H9 (cell line): ENCODE measurements around the gene KLK10. TPM values are rescaled to one million over a fixed set of nuclear protein-coding genes. Genes with fewer than 3 reads are reported as not detected.
A peak's percentile ranks its signal among the peaks of the same experiment; 100 is the strongest.

Source experiments
- DNase-seq: peaks from one replicate; pipeline ENCODE4 v3.0.0-alpha.2; 2017
- H2AFZ ChIP-seq: one replicate; pipeline ENCODE4 v1.6.1; 2013; ENCODE audit warnings: mild to moderate bottlenecking, low read length, control low read depth, moderate library complexity
- H2AK5ac ChIP-seq: 2 replicates; pipeline ENCODE4 v1.6.1; 2013; ENCODE audit warnings: low read length, control low read depth, mixed read lengths; ENCODE audit not compliant: insufficient read length
- H2BK120ac ChIP-seq: one replicate; pipeline ENCODE4 v1.6.1; 2013; ENCODE audit warnings: low read depth, mild to moderate bottlenecking, low read length, control low read depth, inconsistent platforms; ENCODE audit not compliant: poor library complexity, severe bottlenecking
- H2BK12ac ChIP-seq: 2 replicates; pipeline ENCODE4 v1.6.1; 2013; ENCODE audit warnings: low read length, control low read depth, mixed read lengths, low read depth; ENCODE audit not compliant: insufficient read length
- H2BK15ac ChIP-seq: 2 replicates; pipeline ENCODE4 v1.6.1; 2013; ENCODE audit warnings: low read depth, low read length, control low read depth
- H2BK20ac ChIP-seq: one replicate; pipeline ENCODE4 v1.6.1; 2013; ENCODE audit warnings: low read depth, mild to moderate bottlenecking, low read length, control low read depth, inconsistent platforms; ENCODE audit not compliant: poor library complexity, severe bottlenecking
- H2BK5ac ChIP-seq: 2 replicates; pipeline ENCODE4 v1.6.1; 2013; ENCODE audit warnings: low read length, control low read depth, mixed read lengths; ENCODE audit not compliant: insufficient read length
- H3K14ac ChIP-seq: 2 replicates; pipeline ENCODE4 v1.6.1; 2013; ENCODE audit warnings: low read length, control low read depth; ENCODE audit not compliant: insufficient read depth
- H3K18ac ChIP-seq: 2 replicates; pipeline ENCODE4 v1.6.1; 2013; ENCODE audit warnings: low read depth, mild to moderate bottlenecking, mixed read lengths, low read length, control low read depth; ENCODE audit not compliant: insufficient read length
- H3K23ac ChIP-seq: 2 replicates; pipeline ENCODE4 v1.6.1; 2013; ENCODE audit warnings: low read length, control low read depth, mixed read lengths, low read depth; ENCODE audit not compliant: insufficient read length
- H3K23me2 ChIP-seq: 2 replicates; pipeline ENCODE4 v1.6.1; 2013; ENCODE audit warnings: low read depth, mild to moderate bottlenecking, mixed read lengths, low read length, control low read depth; ENCODE audit not compliant: insufficient read length, poor library complexity, severe bottlenecking
- H3K27ac ChIP-seq: 2 replicates; pipeline ENCODE4 v1.5.1; 2013; ENCODE audit warnings: low read length, control low read depth, mixed read lengths, low read depth; ENCODE audit not compliant: insufficient read length
- H3K27me3 ChIP-seq: 2 replicates; pipeline ENCODE4 v1.6.1; 2013; ENCODE audit warnings: low read length, control low read depth, inconsistent platforms; ENCODE audit not compliant: insufficient read depth
- H3K4ac ChIP-seq: 2 replicates; pipeline ENCODE4 v1.6.1; 2013; ENCODE audit warnings: low read depth, mild to moderate bottlenecking, control low read depth, inconsistent platforms, low read length, moderate library complexity
- H3K4me1 ChIP-seq: 2 replicates; pipeline ENCODE4 v1.6.1; 2013; ENCODE audit warnings: low read length, control low read depth, inconsistent platforms; ENCODE audit not compliant: insufficient read depth
- H3K4me2 ChIP-seq: 2 replicates; pipeline ENCODE4 v1.6.1; 2013; ENCODE audit warnings: low read length, control low read depth, mixed read lengths; ENCODE audit not compliant: insufficient read length, insufficient read depth
- H3K56ac ChIP-seq: 2 replicates; pipeline ENCODE4 v1.6.1; 2013; ENCODE audit warnings: low read depth, mild to moderate bottlenecking, mixed read lengths, low read length, control low read depth; ENCODE audit not compliant: insufficient read length
- H3K79me1 ChIP-seq: 2 replicates; pipeline ENCODE4 v1.6.1; 2013; ENCODE audit warnings: low read depth, mild to moderate bottlenecking, moderate library complexity, low read length, control low read depth, inconsistent platforms; ENCODE audit not compliant: insufficient read depth, poor library complexity, severe bottlenecking
- H3K79me2 ChIP-seq: 2 replicates; pipeline ENCODE4 v1.6.1; 2013; ENCODE audit warnings: low read length, control low read depth, inconsistent platforms; ENCODE audit not compliant: insufficient read depth
- H3K9ac ChIP-seq: 2 replicates; pipeline ENCODE4 v1.6.1; 2013; ENCODE audit warnings: low read length, control low read depth, mixed read lengths; ENCODE audit not compliant: insufficient read length; ENCODE audit errors: extremely low read depth
- H3K9me3 ChIP-seq: one replicate; pipeline ENCODE4 v1.6.1; 2013; ENCODE audit warnings: low read depth, low read length, inconsistent platforms; ENCODE audit not compliant: control insufficient read depth
- H3T11ph ChIP-seq: one replicate; pipeline ENCODE4 v1.6.1; 2013; ENCODE audit warnings: mild to moderate bottlenecking, low read length, control low read depth, inconsistent platforms
- H4K20me1 ChIP-seq: one replicate; pipeline ENCODE4 v1.6.1; 2013; ENCODE audit not compliant: control insufficient read depth, insufficient read length, insufficient read depth
- H4K5ac ChIP-seq: 2 replicates; pipeline ENCODE4 v1.6.1; 2013; ENCODE audit warnings: low read depth, mild to moderate bottlenecking, mixed read lengths, low read length, control low read depth; ENCODE audit not compliant: insufficient read length
- H4K8ac ChIP-seq: replicated peaks from 2 replicates; pipeline ENCODE4 v1.6.1; 2013; ENCODE audit warnings: low read length, control low read depth, mixed read lengths, low read depth; ENCODE audit not compliant: insufficient read length
- H4K91ac ChIP-seq: 2 replicates; pipeline ENCODE4 v1.6.1; 2013; ENCODE audit warnings: low read depth, mild to moderate bottlenecking, moderate library complexity, mixed read lengths, low read length, control low read depth; ENCODE audit not compliant: insufficient read length
- H3K27ac Mint-ChIP-seq, 3 experiments: 2 replicates in 2 of 3; 3 replicates in 1 of 3; pipeline ENCODE4 v1.8.0; 2020 to 2021; ENCODE audit warnings: mixed read lengths in 3 of 3, mild to moderate bottlenecking in 1 of 3, moderate library complexity in 1 of 3
- H3K27me3 Mint-ChIP-seq: 2 replicates; pipeline ENCODE4 v1.8.0; 2021; ENCODE audit warnings: low read depth, mild to moderate bottlenecking, moderate library complexity, mixed read lengths
- H3K36me3 Mint-ChIP-seq, 3 experiments: 2 replicates in 2 of 3; 3 replicates in 1 of 3; pipeline ENCODE4 v1.8.0; 2020 to 2021; ENCODE audit warnings: low read depth in 3 of 3, mixed read lengths in 3 of 3; ENCODE audit not compliant: insufficient read depth in 1 of 3
- H3K4me1 Mint-ChIP-seq, 2 experiments: 2 replicates each; pipeline ENCODE4 v1.8.0; 2020; ENCODE audit warnings: mixed read lengths in 2 of 2
- H3K4me3 Mint-ChIP-seq, 2 experiments: 2 replicates in 1 of 2; 3 replicates in 1 of 2; pipeline ENCODE4 v1.8.0; 2020 to 2021; ENCODE audit warnings: mild to moderate bottlenecking in 2 of 2, mixed read lengths in 2 of 2, moderate library complexity in 1 of 2
- H3K9me3 Mint-ChIP-seq, 2 experiments: 2 replicates in 1 of 2; 3 replicates in 1 of 2; pipeline ENCODE4 v1.8.0; 2020; ENCODE audit warnings: mild to moderate bottlenecking in 2 of 2, mixed read lengths in 2 of 2, moderate library complexity in 1 of 2
- CTCF ChIP-seq: fragments of 200-600 bp; sonication (generic); conservative IDR thresholded peaks from 3 replicates; pipeline ENCODE4 v1.8.0; 2021; ENCODE audit warnings: antibody characterized with exemption, mild to moderate bottlenecking
- WGBS: extraction: QIAGEN DNeasy Blood & Tissue Kit; methylation state at CpG from one replicate; pipeline ENCODE4 v1.1.7; 2013; ENCODE audit warnings: missing lambda C conversion rate, low lambda C conversion rate, mixed read lengths; ENCODE audit not compliant: insufficient read length; ENCODE audit errors: extremely low coverage; 5-methylcytosine and 5-hydroxymethylcytosine counted together
- total RNA-seq: library from RNA; stranded (reverse); gene quantifications from 2 replicates; pipeline ENCODE4 v1.2.1, GENCODE V29; 2021

Gene KLK10
- total RNA-seq, 1 experiment from 2014 or later, result 1.3 TPM

- Histone ChIP-seq H3K9ac (no peak within 1 kb of the TSS), H3K27ac (no peak within 1 kb of the TSS), H2BK120ac (no peak within 1 kb of the TSS), H2AFZ (no peak within 1 kb of the TSS), H3K79me1 (no peaks in the 10 kb centered on the region), H3K79me2 (no peaks in the 10 kb centered on the region), H3K56ac (no peak within 1 kb of the TSS), H2BK15ac (no peak within 1 kb of the TSS), H4K20me1 (no peaks in the 10 kb centered on the region), H3K27me3 (no peaks in the 10 kb centered on the region), H3K4me2 (no peak within 1 kb of the TSS), H2BK5ac (no peak within 1 kb of the TSS), H3K4me1 (no peaks in the 10 kb centered on the region; the same call in 1 of the 2 replicates), H3K4ac (no peak within 1 kb of the TSS), H3K9me3 (no peaks in the 10 kb centered on the region), H3K23me2 (no peaks in the 10 kb centered on the region), H2BK12ac (no peak within 1 kb of the TSS), H3K14ac (no peak within 1 kb of the TSS), H2AK5ac (no peak within 1 kb of the TSS), H4K91ac (no peak within 1 kb of the TSS), H4K8ac (no peak within 1 kb of the TSS), H3K18ac (no peak within 1 kb of the TSS), H2BK20ac (no peak within 1 kb of the TSS), H3T11ph (no peak within 1 kb of the TSS), H4K5ac (no peak within 1 kb of the TSS), H3K23ac (no peak within 1 kb of the TSS)
- H3K36me3 Mint-ChIP-seq, result no peaks in the 10 kb centered on the region
- no CpG with 5 or more reads among the region's 11 CpGs for WGBS
- H3K27ac Mint-ChIP-seq, result peak within 1 kb of the TSS in 2 of 3 experiments; percentile 36 to 50; a peak in 2 of 7 replicates
- TF ChIP-seq CTCF, result no peak
- peaks cover 17 to 23% of the 10 kb centered on the region in 2 experiments for H3K4me1 Mint-ChIP-seq
- H3K4me3 Mint-ChIP-seq, result no peak within 1 kb of the TSS
- H3K27me3 Mint-ChIP-seq, result peaks cover 18% of the 10 kb centered on the region
- DNase-seq, result no peak
- H3K9me3 Mint-ChIP-seq, result no peaks in the 10 kb centered on the region
Observed at GRCh38 chr19:51034704-51035103, 15.2 kb upstream of the KLK10 start, which contains the start of gene KLK12. Gene KLK12 (minus strand): TSS chr19:51035002. CDS start chr19:51034621, 381 bp downstream.
